ENCODE measurements around the gene CMTM6. TPM values are rescaled to one million over a fixed set of nuclear protein-coding genes. Genes with fewer than 3 reads are reported as not detected.

CMTM6 gene
- total RNA-seq, 1 experiment from 2014 or later, result 43.5 TPM

DNA sequence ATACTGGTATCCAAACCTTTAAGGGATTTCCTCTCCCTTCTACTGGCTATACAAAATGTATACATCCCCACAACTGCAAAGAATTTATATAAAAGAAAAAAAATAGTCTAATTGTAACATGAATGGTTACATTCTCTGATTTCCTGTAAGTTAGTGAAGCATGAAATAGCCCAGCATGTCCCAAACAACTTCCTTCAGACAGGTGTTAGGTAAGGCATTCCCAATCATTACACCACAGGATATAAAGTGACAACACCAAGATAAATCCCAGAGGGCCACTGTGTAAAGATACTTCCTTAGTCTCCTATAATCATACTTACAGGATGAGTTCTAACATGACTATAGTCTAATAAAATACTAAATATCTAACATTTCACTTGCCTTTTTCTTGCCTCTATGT is 7.6 kb downstream of the CMTM6 start:
- H3K23ac ChIP-seq (ENCODE audit: insufficient read length, low read depth, low read length), result no peak overlapping the region
- no peak overlapping the region for H3K27ac ChIP-seq (ENCODE audit: insufficient read length, low read depth, low read length)
- H3K4me2 ChIP-seq (ENCODE audit: insufficient read depth, insufficient read length, low read length), result no peak overlapping the region
- no peak overlapping the region for H2AK5ac ChIP-seq (ENCODE audit: insufficient read length, low read length)
- H4K20me1 ChIP-seq (ENCODE audit: control insufficient read depth, insufficient read depth, insufficient read length), result no peaks in the 10 kb centered on the region
- TF ChIP-seq, protein P1, sequence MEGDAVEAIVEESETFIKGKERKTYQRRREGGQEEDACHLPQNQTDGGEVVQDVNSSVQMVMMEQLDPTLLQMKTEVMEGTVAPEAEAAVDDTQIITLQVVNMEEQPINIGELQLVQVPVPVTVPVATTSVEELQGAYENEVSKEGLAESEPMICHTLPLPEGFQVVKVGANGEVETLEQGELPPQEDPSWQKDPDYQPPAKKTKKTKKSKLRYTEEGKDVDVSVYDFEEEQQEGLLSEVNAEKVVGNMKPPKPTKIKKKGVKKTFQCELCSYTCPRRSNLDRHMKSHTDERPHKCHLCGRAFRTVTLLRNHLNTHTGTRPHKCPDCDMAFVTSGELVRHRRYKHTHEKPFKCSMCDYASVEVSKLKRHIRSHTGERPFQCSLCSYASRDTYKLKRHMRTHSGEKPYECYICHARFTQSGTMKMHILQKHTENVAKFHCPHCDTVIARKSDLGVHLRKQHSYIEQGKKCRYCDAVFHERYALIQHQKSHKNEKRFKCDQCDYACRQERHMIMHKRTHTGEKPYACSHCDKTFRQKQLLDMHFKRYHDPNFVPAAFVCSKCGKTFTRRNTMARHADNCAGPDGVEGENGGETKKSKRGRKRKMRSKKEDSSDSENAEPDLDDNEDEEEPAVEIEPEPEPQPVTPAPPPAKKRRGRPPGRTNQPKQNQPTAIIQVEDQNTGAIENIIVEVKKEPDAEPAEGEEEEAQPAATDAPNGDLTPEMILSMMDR (conservative IDR thresholded peaks at IDR 0.05), result no peak
- no peaks in the 10 kb centered on the region for H3K79me1 ChIP-seq (ENCODE audit: insufficient read depth, low read depth, low read length, poor library complexity, severe bottlenecking)
- H3K4me3 Mint-ChIP-seq, result no peak overlapping the region
- no peaks in the 10 kb centered on the region for H3K9me3 ChIP-seq (ENCODE audit: control insufficient read depth, low read depth, low read length)
- no peaks in the 10 kb centered on the region for H3K4me1 ChIP-seq (ENCODE audit: insufficient read depth, low read length)
- no peak overlapping the region for H3K27ac Mint-ChIP-seq
- H2BK20ac ChIP-seq (ENCODE audit: low read depth, low read length, poor library complexity, severe bottlenecking), result no peak overlapping the region
- H2BK120ac ChIP-seq (ENCODE audit: low read depth, low read length, poor library complexity, severe bottlenecking), result no peak overlapping the region
- no peak overlapping the region for H3K9ac ChIP-seq (ENCODE audit: extremely low read depth, insufficient read length, low read length)
- H3K36me3 Mint-ChIP-seq (ENCODE audit: insufficient read depth in 1 of 3, low read depth in 3 of 3), result peaks cover 3 to 8% (median 5%) of the 10 kb centered on the region in 3 experiments; a peak in 4 of 7 replicates
- no peak for DNase-seq
- H4K91ac ChIP-seq (ENCODE audit: insufficient read length, low read depth, low read length), result no peak overlapping the region
- no peaks in the 10 kb centered on the region for H3K27me3 ChIP-seq (ENCODE audit: insufficient read depth, low read length)
- no peak overlapping the region for H4K5ac ChIP-seq (ENCODE audit: insufficient read length, low read depth, low read length)
- no peak overlapping the region for H2AFZ ChIP-seq (ENCODE audit: low read length)
- no peaks in the 10 kb centered on the region for H3K27me3 Mint-ChIP-seq (ENCODE audit: low read depth)
- H3K9me3 Mint-ChIP-seq, result no peaks in the 10 kb centered on the region; a peak in 1 of 5 replicates
- no peak overlapping the region for H3K4ac ChIP-seq (ENCODE audit: low read depth, low read length)
- H3K18ac ChIP-seq (ENCODE audit: insufficient read length, low read depth, low read length), result no peak overlapping the region
- H4K8ac ChIP-seq (replicated peaks; ENCODE audit: insufficient read length, low read depth, low read length), result no peak overlapping the region
- no peak overlapping the region for H3T11ph ChIP-seq (ENCODE audit: low read length)
- H3K56ac ChIP-seq (ENCODE audit: insufficient read length, low read depth, low read length), result no peak overlapping the region
- H3K14ac ChIP-seq (ENCODE audit: insufficient read depth, low read length), result no peak overlapping the region
- H2BK5ac ChIP-seq (ENCODE audit: insufficient read length, low read length), result no peak overlapping the region
- H3K23me2 ChIP-seq (ENCODE audit: insufficient read length, low read depth, low read length, poor library complexity, severe bottlenecking), result no peaks in the 10 kb centered on the region
- no peaks in the 10 kb centered on the region; the same call in 1 of the 2 replicates for H3K79me2 ChIP-seq (ENCODE audit: insufficient read depth, low read length)
- H3K4me1 Mint-ChIP-seq, result 0 out of 4 replicates have a peak, but pooled peaks cover 0 to under 1% of the 10 kb centered on the region in 2 experiments
- no peak overlapping the region for H2BK12ac ChIP-seq (ENCODE audit: insufficient read length, low read depth, low read length)
- H2BK15ac ChIP-seq (ENCODE audit: low read depth, low read length), result no peak overlapping the region
